IgD-negative memory B cell (primary cell): Measurements from ENCODE around the gene MBOAT2. TPM values are rescaled to one million over a fixed set of nuclear protein-coding genes. Genes with fewer than 3 reads are reported as not detected.

ENCODE experiments used
- H3K27ac Mint-ChIP-seq, 3 donors: one replicate each; pipeline ENCODE4 v1.8.0; 2020 to 2022; ENCODE audit warnings: mild to moderate bottlenecking in 3 of 3, mixed read lengths in 3 of 3, moderate library complexity in 1 of 3
- H3K27me3 Mint-ChIP-seq: one replicate; pipeline ENCODE4 v1.8.0; 2021; ENCODE audit warnings: mixed read lengths
- H3K36me3 Mint-ChIP-seq: one replicate; pipeline ENCODE4 v1.8.0; 2020; ENCODE audit warnings: mild to moderate bottlenecking, mixed read lengths
- H3K4me1 Mint-ChIP-seq, 3 donors: one replicate each; pipeline ENCODE4 v1.8.0; 2020 to 2022; ENCODE audit warnings: mixed read lengths in 3 of 3, mild to moderate bottlenecking in 1 of 3
- H3K4me3 Mint-ChIP-seq, 4 donors: one replicate each; pipeline ENCODE4 v1.8.0; 2020 to 2022; ENCODE audit warnings: mild to moderate bottlenecking in 4 of 4, mixed read lengths in 4 of 4, moderate library complexity in 3 of 4
- H3K9me3 Mint-ChIP-seq, 3 donors: one replicate each; pipeline ENCODE4 v1.8.0; 2020 to 2021; ENCODE audit warnings: mixed read lengths in 3 of 3, mild to moderate bottlenecking in 1 of 3
- polyA plus RNA-seq: library from polyadenylated mRNA; unstranded; fragments of 300-500 nt; fragmentation: Illumina TruSeq; gene quantifications from one replicate; pipeline ENCODE4 v1.2.3, GENCODE V29; 2021

The MBOAT2 gene
- polyA plus RNA-seq, 1 donor from 2014 or later: not detected

GRCh38 chr2:8847400-8847799 is 156.1 kb downstream of the MBOAT2 start:
- Mint-ChIP-seq H3K9me3 (no peaks in the 10 kb centered on the region), H3K27ac (no peak overlapping the region), H3K36me3 (peaks cover 4% of the 10 kb centered on the region), H3K27me3 (no peaks in the 10 kb centered on the region), H3K4me3 (no peak overlapping the region), H3K4me1 (no peaks in the 10 kb centered on the region)

- no peaks in the 10 kb centered on the region for H3K27me3 Mint-ChIP-seq
- H3K9me3 Mint-ChIP-seq: no peaks in the 10 kb centered on the region
- H3K4me1 Mint-ChIP-seq: peaks cover 0 to 7% (median 3%) of the 10 kb centered on the region in 3 donors
- H3K36me3 Mint-ChIP-seq: peaks cover 2% of the 10 kb centered on the region
- H3K4me3 Mint-ChIP-seq: no peak overlapping the region
- no peak overlapping the region for H3K27ac Mint-ChIP-seq
These were observed 161.6 kb downstream of the MBOAT2 start for GRCh38 chr2:8841932-8842331.

- no peaks in the 10 kb centered on the region for H3K9me3 Mint-ChIP-seq
- peak overlapping the region in 3 of 4 donors; percentile 17 to 83 (median 66) for H3K4me3 Mint-ChIP-seq
- peaks cover 5 to 15% (median 14%) of the 10 kb centered on the region in 3 donors for H3K4me1 Mint-ChIP-seq
- peak overlapping the region in 1 of 3 donors; percentile 34 for H3K27ac Mint-ChIP-seq
- no peaks in the 10 kb centered on the region for H3K27me3 Mint-ChIP-seq
- H3K36me3 Mint-ChIP-seq: peaks cover 2% of the 10 kb centered on the region
These were observed 162.9 kb downstream of the MBOAT2 start for GRCh38 chr2:8840475-8841091.

- Mint-ChIP-seq H3K4me1 (peaks cover 13 to 24% (median 18%) of the 10 kb centered on the region in 3 donors), H3K9me3 (no peaks in the 10 kb centered on the region), H3K4me3 (peak overlapping the region in 1 of 4 donors; percentile 49), H3K36me3 (peaks cover 2% of the 10 kb centered on the region), H3K27ac (no peak overlapping the region), H3K27me3 (no peaks in the 10 kb centered on the region)
These were observed 164.1 kb downstream of the MBOAT2 start for GRCh38 chr2:8839189-8839965.

GRCh38 chr2:8837795-8838140 is 165.7 kb downstream of the MBOAT2 start:
- peak overlapping the region in 1 of 3 donors; percentile 99 for H3K27ac Mint-ChIP-seq
- peaks cover 17 to 33% (median 18%) of the 10 kb centered on the region in 3 donors for H3K4me1 Mint-ChIP-seq
- no peaks in the 10 kb centered on the region for H3K9me3 Mint-ChIP-seq
- peaks cover 3% of the 10 kb centered on the region for H3K36me3 Mint-ChIP-seq
- H3K27me3 Mint-ChIP-seq: no peaks in the 10 kb centered on the region
- H3K4me3 Mint-ChIP-seq: peak overlapping the region; percentile 89 to 100 (median 100)

- no peaks in the 10 kb centered on the region for H3K27me3 Mint-ChIP-seq
- H3K27ac Mint-ChIP-seq: peak within 1 kb of the TSS; percentile 7 to 99 (median 98)
- peaks cover 2% of the 10 kb centered on the region for H3K36me3 Mint-ChIP-seq
These were observed 166.3 kb downstream of the MBOAT2 start, which contains the start of gene KIDINS220 for GRCh38 chr2:8836971-8837794. Gene KIDINS220, minus strand, starts transcription at chr2:8837613. Its CDS starts 10,520 bp downstream, at chr2:8827093.

GRCh38 chr2:8835279-8835678 is 168.2 kb downstream of the MBOAT2 start:
- H3K4me3 Mint-ChIP-seq: peak overlapping the region in 2 of 4 donors; percentile 89 to 100
- peaks cover 21 to 48% (median 25%) of the 10 kb centered on the region in 3 donors for H3K4me1 Mint-ChIP-seq
- no peaks in the 10 kb centered on the region for H3K9me3 Mint-ChIP-seq
- no peak overlapping the region for H3K27ac Mint-ChIP-seq
- H3K36me3 Mint-ChIP-seq: peaks cover 2% of the 10 kb centered on the region
- no peaks in the 10 kb centered on the region for H3K27me3 Mint-ChIP-seq

More at GRCh38 chr2:8836971-8837794, 166.3 kb downstream of the MBOAT2 start, which contains the start of gene KIDINS220:
- Mint-ChIP-seq H3K4me1 (peaks cover 17 to 35% (median 18%) of the 10 kb centered on the region in 3 donors), H3K4me3 (peak within 1 kb of the TSS; percentile 89 to 100 (median 100)), H3K9me3 (no peaks in the 10 kb centered on the region)

GRCh38 chr2:8833853-8834252 is 169.6 kb downstream of the MBOAT2 start:
- Mint-ChIP-seq H3K9me3 (no peaks in the 10 kb centered on the region), H3K4me1 (peaks cover 21 to 56% (median 25%) of the 10 kb centered on the region in 3 donors), H3K27ac (no peak overlapping the region), H3K27me3 (no peaks in the 10 kb centered on the region), H3K4me3 (peak overlapping the region in 2 of 4 donors; percentile 18), H3K36me3 (peaks cover 2% of the 10 kb centered on the region)

- H3K4me1 Mint-ChIP-seq: peaks cover 18 to 57% (median 21%) of the 10 kb centered on the region in 3 donors
- H3K27ac Mint-ChIP-seq: no peak overlapping the region
- no peaks in the 10 kb centered on the region for H3K9me3 Mint-ChIP-seq
- no peaks in the 10 kb centered on the region for H3K27me3 Mint-ChIP-seq
- H3K4me3 Mint-ChIP-seq: no peak overlapping the region
- peaks cover 7% of the 10 kb centered on the region for H3K36me3 Mint-ChIP-seq
These were observed 172.0 kb downstream of the MBOAT2 start for GRCh38 chr2:8831516-8831915.

GRCh38 chr2:8827729-8828128 is 175.8 kb downstream of the MBOAT2 start:
- no peak overlapping the region for H3K27ac Mint-ChIP-seq
- H3K36me3 Mint-ChIP-seq: peaks cover 5% of the 10 kb centered on the region
- H3K9me3 Mint-ChIP-seq: no peaks in the 10 kb centered on the region
- no peaks in the 10 kb centered on the region for H3K27me3 Mint-ChIP-seq
- peaks cover 4 to 28% (median 8%) of the 10 kb centered on the region in 3 donors for H3K4me1 Mint-ChIP-seq
- H3K4me3 Mint-ChIP-seq: no peak overlapping the region

- Mint-ChIP-seq H3K27ac (no peak overlapping the region), H3K4me3 (no peak overlapping the region), H3K4me1 (peaks cover 0 to 2% (median 0%) of the 10 kb centered on the region in 3 donors), H3K9me3 (no peaks in the 10 kb centered on the region), H3K27me3 (no peaks in the 10 kb centered on the region), H3K36me3 (peaks cover 10% of the 10 kb centered on the region)
These were observed 181.3 kb downstream of the MBOAT2 start for GRCh38 chr2:8822218-8822617.

- no peaks in the 10 kb centered on the region for H3K27me3 Mint-ChIP-seq
- peaks cover 0 to 2% (median 0%) of the 10 kb centered on the region in 3 donors for H3K4me1 Mint-ChIP-seq
- no peak overlapping the region for H3K27ac Mint-ChIP-seq
- H3K9me3 Mint-ChIP-seq: no peaks in the 10 kb centered on the region
- H3K4me3 Mint-ChIP-seq: no peak overlapping the region
- peaks cover 8% of the 10 kb centered on the region for H3K36me3 Mint-ChIP-seq
These were observed 181.9 kb downstream of the MBOAT2 start for GRCh38 chr2:8821276-8822217.

GRCh38 chr2:8819948-8820347 is 183.5 kb downstream of the MBOAT2 start:
- peaks cover 8% of the 10 kb centered on the region for H3K36me3 Mint-ChIP-seq
- H3K9me3 Mint-ChIP-seq: no peaks in the 10 kb centered on the region
- H3K4me3 Mint-ChIP-seq: no peak overlapping the region
- no peaks in the 10 kb centered on the region for H3K27me3 Mint-ChIP-seq
- H3K27ac Mint-ChIP-seq: no peak overlapping the region
- peaks cover 0 to 2% (median 0%) of the 10 kb centered on the region in 3 donors for H3K4me1 Mint-ChIP-seq

- Mint-ChIP-seq H3K27ac (no peak overlapping the region), H3K27me3 (no peaks in the 10 kb centered on the region), H3K4me1 (peaks cover 0 to 2% (median 0%) of the 10 kb centered on the region in 3 donors), H3K36me3 (peaks cover 8% of the 10 kb centered on the region), H3K4me3 (no peak overlapping the region), H3K9me3 (no peaks in the 10 kb centered on the region)
These were observed 184.3 kb downstream of the MBOAT2 start for GRCh38 chr2:8819194-8819593.
